Activated T-cell treated with anti-CD3 and anti-CD28 coated beads for 48 hours (primary cell): ENCODE measurements around the gene GALNT5.

Experiments
- DNase-seq: peaks from one replicate; pipeline ENCODE4 v3.0.0-alpha.2; 2020; ENCODE audit warnings: low read depth

The GALNT5 gene

DNA sequence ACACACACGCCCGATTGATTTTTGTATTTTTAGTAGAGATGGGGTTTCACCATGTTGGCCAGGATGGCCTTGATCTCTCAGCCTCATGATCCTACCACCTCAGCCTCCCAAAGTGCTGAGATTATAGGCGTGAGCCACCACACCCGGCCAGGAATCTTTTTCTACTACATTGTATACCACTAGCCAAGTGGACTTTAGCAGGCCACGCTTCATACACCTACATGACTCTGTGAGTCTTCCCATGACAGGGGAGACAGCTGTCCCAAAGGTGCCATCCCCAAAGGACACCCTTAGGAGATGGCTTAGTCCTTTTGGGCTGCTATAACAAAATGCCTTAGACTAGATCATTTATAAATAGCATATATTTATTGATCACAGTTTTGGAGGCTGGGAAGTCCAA lies 35.3 kb downstream of the GALNT5 start:
- no peak for DNase-seq

- no peak for DNase-seq
These were observed 39.0 kb downstream of the GALNT5 start for GRCh38 chr2:157296490-157296889.

- no peak for DNase-seq
These were observed 39.5 kb downstream of the GALNT5 start for GRCh38 chr2:157296958-157297357.

GRCh38 chr2:157301307-157301706 lies 43.8 kb downstream of the GALNT5 start:
- no peak for DNase-seq

GRCh38 chr2:157302492-157303099 lies 45.1 kb downstream of the GALNT5 start:
- peak; percentile 4 for DNase-seq

DNA sequence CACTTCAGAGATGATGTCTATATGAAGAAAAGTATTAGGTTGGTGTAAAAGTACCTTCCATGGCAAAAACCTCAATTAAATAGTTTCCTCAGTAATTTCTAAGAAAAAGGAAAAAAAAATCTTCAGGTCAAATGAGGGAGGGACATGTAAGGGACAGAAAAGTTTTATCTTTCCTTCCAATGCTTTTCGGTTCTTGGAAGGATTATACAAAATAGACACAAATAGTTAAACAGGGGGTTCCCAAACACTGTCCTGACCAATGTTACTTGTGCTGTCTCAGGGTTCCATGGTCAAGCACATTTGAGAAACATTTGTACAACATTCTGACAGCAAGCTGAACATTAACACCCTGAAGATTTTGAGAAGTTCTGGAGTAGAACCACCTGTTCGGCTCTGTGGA lies 46.1 kb downstream of the GALNT5 start:
- DNase-seq, result no peak

DNA sequence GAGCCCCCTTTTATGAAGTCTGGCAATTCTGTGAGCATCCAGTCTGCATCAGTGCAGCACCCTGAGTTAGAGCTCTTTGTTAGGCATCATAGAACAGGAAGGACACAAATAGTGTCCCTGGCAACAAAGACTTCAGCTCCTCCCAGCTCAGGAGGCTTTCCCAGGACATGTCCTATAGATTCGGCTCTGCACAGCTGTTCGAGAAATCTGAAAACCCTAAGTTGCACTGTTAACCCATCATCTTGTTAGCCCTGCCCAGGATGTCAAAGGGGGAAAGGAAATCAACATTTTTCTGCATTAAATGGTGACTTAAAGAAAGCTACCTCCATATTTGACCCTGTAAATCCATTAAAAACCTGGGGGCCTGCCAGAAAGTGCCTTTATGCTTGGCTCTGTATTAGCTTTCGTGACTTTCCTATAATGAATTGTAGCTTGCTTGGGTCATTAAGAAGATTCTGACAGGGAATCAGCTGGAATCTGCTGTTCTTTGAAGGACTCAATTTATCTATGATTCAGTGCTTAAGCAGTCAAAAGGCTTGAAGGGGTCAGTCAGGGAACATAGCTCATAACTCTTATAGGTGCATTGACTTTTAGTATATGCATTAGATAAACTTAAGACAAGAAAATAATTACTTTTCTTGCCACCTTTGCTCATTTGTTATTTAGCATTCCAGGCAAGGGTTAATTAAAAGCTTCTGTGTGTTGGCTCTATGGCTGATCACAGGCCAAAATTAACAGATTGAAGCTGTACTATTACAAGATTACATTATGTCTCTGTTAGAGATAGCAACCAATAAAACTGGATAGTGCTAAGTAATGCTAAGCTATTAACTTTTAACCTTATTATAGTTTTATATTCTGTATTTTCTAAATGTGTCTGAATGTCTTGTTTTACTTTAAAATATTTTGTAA lies 47.6 kb downstream of the GALNT5 start:
- DNase-seq, result no peak

GRCh38 chr2:157305723-157306110 lies 48.2 kb downstream of the GALNT5 start:
- DNase-seq, result no peak

GRCh38 chr2:157307021-157307420 lies 49.5 kb downstream of the GALNT5 start:
- DNase-seq, result no peak

GRCh38 chr2:157309878-157310277 lies 52.4 kb downstream of the GALNT5 start:
- DNase-seq, result no peak

DNA sequence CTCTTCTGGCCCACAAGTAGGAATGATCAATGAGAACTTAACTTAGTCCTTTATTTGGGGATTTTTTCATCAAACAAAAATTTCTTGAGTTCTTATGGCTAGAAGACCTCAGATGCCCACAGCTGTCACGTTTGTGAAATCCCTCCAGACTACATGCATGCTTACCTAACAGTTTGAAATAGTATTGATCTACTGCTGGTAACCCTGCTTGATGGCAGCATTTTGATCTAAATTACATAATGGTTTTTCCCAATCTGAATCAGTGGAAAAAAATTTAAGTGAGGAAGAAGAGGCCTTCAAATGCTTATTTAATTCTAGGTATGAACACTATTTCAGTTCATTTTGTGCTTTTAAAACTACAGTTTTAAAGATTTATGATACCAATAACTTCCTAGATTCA lies 54.2 kb downstream of the GALNT5 start:
- no peak for DNase-seq

- no peak for DNase-seq
These were observed 55.5 kb downstream of the GALNT5 start for GRCh38 chr2:157312866-157313486.

DNA sequence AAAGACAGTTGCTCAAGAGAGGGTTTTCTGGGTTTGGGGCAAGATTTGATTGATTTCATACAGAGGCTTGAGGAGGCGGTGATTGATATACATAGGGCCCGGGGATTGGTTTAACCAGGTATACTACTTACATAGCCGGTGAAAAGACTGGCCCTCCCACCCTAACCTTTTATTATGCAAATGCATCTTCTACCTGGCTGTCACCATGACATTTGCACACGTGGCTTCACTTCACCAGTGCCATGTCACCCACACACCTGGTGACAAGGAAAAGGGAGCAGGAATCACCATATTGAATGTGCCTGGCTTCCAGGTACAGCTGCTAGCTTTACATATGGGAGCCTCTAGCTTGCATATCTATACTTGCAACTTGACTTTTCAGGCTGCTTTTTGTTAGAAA lies 58.4 kb downstream of the GALNT5 start:
- DNase-seq, result no peak

GRCh38 chr2:157318884-157319283 lies 61.4 kb downstream of the GALNT5 start:
- no peak for DNase-seq

DNA sequence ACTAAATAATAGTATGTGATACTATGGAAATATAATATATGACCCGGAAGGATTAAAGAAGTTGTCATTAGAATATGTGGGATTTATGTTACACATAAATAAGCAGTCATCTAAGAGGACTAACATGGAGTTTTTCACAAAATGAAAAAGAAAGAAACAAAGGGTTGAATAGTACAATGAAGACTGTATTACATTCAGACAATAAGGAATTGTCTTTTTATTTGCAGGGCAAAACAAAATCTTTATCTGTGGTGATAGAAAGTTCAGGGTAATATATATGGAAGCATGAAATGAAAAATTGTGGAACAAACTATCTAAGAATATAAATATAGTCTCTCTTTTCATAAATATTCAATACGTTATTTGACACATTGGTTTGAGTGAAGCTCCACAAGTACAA lies 62.3 kb downstream of the GALNT5 start:
- no peak for DNase-seq

- DNase-seq, result no peak
These were observed 62.9 kb downstream of the GALNT5 start for GRCh38 chr2:157320409-157320808.

DNA sequence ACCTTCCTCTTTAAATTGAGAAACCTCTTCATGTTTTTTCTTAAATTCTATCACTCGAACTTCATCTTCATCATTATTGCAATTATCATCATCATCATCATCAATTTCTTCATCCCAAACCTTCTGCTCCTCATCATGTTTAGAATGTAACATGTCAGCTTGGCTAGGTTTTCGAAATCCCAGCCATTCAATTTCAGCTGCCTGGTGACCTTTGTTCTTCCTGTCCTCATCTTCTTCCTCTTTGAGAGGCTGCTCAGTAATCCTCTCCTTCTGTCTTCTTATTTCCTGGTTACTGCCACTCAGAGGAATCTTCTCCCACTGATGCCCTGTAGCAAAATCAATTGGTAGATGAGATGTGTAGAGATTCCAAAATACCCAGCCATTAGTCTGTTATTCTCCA lies 64.0 kb downstream of the GALNT5 start:
- DNase-seq, result no peak

- no peak for DNase-seq
These were observed 64.9 kb downstream of the GALNT5 start for GRCh38 chr2:157322432-157322831.

DNA sequence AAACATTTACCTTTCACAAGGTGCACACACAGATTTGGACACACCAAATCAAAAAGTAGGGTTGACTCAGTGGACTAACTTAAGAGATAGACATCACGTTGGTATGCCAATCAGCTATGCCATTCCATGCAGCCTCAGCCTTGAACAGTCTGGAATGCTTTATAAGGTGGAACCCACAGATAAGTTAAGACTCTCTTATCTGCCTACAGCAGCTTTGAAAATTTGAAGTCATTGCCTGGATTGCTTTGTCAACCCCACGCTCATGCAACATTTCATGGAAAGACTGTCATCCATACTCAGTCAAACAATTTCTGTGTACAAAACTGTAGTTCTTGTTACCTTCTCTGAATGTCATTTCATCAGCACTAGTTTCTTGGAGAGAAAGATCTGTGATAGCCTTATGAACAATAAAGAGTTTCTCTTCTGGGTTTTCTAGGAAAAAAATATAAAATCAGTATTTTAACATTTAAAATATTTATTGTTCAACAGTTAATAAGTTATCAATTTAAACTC lies 66.9 kb downstream of the GALNT5 start:
- no peak for DNase-seq

DNA sequence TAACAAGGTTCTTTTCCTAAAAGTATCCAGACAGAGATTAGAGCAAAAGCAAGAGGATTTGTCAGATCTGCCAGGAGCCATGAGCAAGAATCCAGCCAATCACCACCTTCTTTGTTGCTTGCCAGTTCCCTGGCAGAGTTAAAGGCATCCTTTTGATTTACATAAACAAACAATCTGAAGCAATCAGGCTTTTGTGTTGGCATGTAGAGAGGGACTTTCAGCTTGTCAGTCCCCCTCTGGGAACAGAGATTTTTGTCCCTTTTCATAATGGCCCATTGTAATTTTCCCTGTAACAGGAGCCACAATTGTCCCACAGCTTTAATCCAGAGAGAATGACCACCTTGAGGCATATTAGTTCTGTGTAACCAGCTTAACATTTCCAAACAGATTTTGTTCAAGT lies 68.3 kb downstream of the GALNT5 start, which contains the start of gene ERMN:
TSS of gene ERMN (minus strand) at position 39 of the 400 bp plus-strand sequence. CDS start 182 bp downstream, outside the sequence.
- no peak for DNase-seq

GRCh38 chr2:157326698-157327097 lies 69.2 kb downstream of the GALNT5 start:
- no peak for DNase-seq

GRCh38 chr2:157327200-157327599 lies 69.7 kb downstream of the GALNT5 start:
- DNase-seq, result no peak
